ENCODE data around the gene SPDYE6.
A peak's percentile ranks its signal among the peaks of the same experiment; 100 is the strongest.
"Not testable (repeated sequence)": the region's sequence is repeated elsewhere in the genome, so short reads cannot be mapped to it uniquely, and the experiment has no call there.

SPDYE6 gene

GRCh38 chr7:102363549-102364393, 7.5 kb upstream of the SPDYE6 start:
- peak; percentile 99 for DNase-seq

- DNase-seq, result not testable (repeated sequence)
These were observed 9.3 kb downstream of the SPDYE6 start for GRCh38 chr7:102346983-102347382.

GRCh38 chr7:102340599-102341368, 15.5 kb downstream of the SPDYE6 start:
- not testable (repeated sequence) for DNase-seq

GRCh38 chr7:102337420-102337819, 18.8 kb downstream of the SPDYE6 start:
- not testable (repeated sequence) for DNase-seq

- not testable (repeated sequence) for DNase-seq
These were observed 19.2 kb downstream of the SPDYE6 start for GRCh38 chr7:102337002-102337401.

- not testable (repeated sequence) for DNase-seq
These were observed 20.7 kb downstream of the SPDYE6 start for GRCh38 chr7:102335574-102335973.

- not testable (repeated sequence) for DNase-seq
These were observed 25.4 kb downstream of the SPDYE6 start for GRCh38 chr7:102330666-102331460.

GRCh38 chr7:102329366-102329765, 26.9 kb downstream of the SPDYE6 start:
- not testable (repeated sequence) for DNase-seq

- not testable (repeated sequence) for DNase-seq
These were observed 27.4 kb downstream of the SPDYE6 start for GRCh38 chr7:102328863-102329262.

GRCh38 chr7:102327183-102327582, 29.1 kb downstream of the SPDYE6 start:
- DNase-seq, result not testable (repeated sequence)

- DNase-seq, result no peak
These were observed 29.9 kb downstream of the SPDYE6 start for GRCh38 chr7:102326157-102326889.

GRCh38 chr7:102325106-102325505, 31.1 kb downstream of the SPDYE6 start:
- DNase-seq, result not testable (repeated sequence)

- DNase-seq, result no peak
These were observed 32.4 kb downstream of the SPDYE6 start for GRCh38 chr7:102323914-102324195.

GRCh38 chr7:102322202-102322715, 34.0 kb downstream of the SPDYE6 start:
- no peak for DNase-seq

GRCh38 chr7:102321351-102322201, 34.7 kb downstream of the SPDYE6 start:
- DNase-seq, result peak; percentile 17

- no peak for DNase-seq
These were observed 35.5 kb downstream of the SPDYE6 start for GRCh38 chr7:102320601-102321350.

- DNase-seq, result no peak
These were observed 36.1 kb downstream of the SPDYE6 start for GRCh38 chr7:102320181-102320580.

GRCh38 chr7:102319671-102320070, 36.6 kb downstream of the SPDYE6 start:
- DNase-seq, result no peak

GRCh38 chr7:102318482-102318971, 37.7 kb downstream of the SPDYE6 start:
- no peak for DNase-seq

All from hematopoietic multipotent progenitor cell treated with erythropoietin and hydrocortisone succinate and interleukin-3 and kit ligand, for 6 days (in vitro differentiated cells).